Measurements from ENCODE around the gene SYNGR3. TPM values are rescaled to one million over a fixed set of nuclear protein-coding genes. Genes with fewer than 3 reads are reported as not detected.

SYNGR3 gene
- total and polyA plus RNA-seq, 2 of the 13 experiments (the other 11 are each of a cell fraction or from before 2014, with no cell fraction given): 0.97 to 5.7 TPM

GRCh38 chr16:1982013-1982433, 7.7 kb upstream of the SYNGR3 start:
- FAIRE-seq (no peak), ATAC-seq (peak; percentile 3; the same call in 1 of the 3 replicates), DNase-seq (ENCODE audit: low spot score) (peak; percentile 41)
- no peak overlapping the region for H3K4me2 ChIP-seq (ENCODE audit: low read depth, low read length)
- no CpG with 5 or more reads among the region's 5 CpGs for WGBS (ENCODE audit: low lambda C conversion rate)
- ChIA-PET CTCF (ENCODE audit: low intra/inter-chr PET ratio, low total read pairs) (no interaction called here), POLR2A (interaction anchor here (1.0 to 6.8 kb wide), 4 partner anchors 12 to 42 kb away, joined by 3 to 62 read pairs (median 4); partner anchors contain the start of gene RPS2)
- 0 out of 2 replicates have a peak overlapping the region, but pooled peaks have one; percentile 4 for H3K9ac ChIP-seq (ENCODE audit: insufficient read depth, low read depth, low read length)
- peaks cover 13% of the 10 kb centered on the region for H3K79me2 ChIP-seq (ENCODE audit: insufficient read depth, low read length)
- H3K9me3 ChIP-seq (ENCODE audit: low read length): no peaks in the 10 kb centered on the region
- H3K36me3 ChIP-seq (replicated peaks in 1 of 2; ENCODE audit: control insufficient read depth in 1 of 2, insufficient read depth in 2 of 2, low read length in 2 of 2): peaks cover 15 to 22% of the 10 kb centered on the region in 2 experiments; a peak in 4 of 5 replicates
- no peaks in the 10 kb centered on the region for H3K27me3 ChIP-seq (ENCODE audit: control insufficient read depth in 1 of 2, insufficient read depth in 2 of 2, low read length in 2 of 2)
- BruUV-seq (replicated peaks): no TSS peak
- in situ Hi-C loops (cut with HindIII; ENCODE audit: extremely low pct_ligation_motif_present, low pct_unique_long_range_greater_than_20kb): no loop called here
- no peak overlapping the region for H3K27ac ChIP-seq (ENCODE audit: extremely low read length, insufficient read depth, low read length)
- intact Hi-C loops (cut with micrococcal nuclease; ENCODE audit: unreplicated experiment): no loop called here
- H3K4me1 ChIP-seq (ENCODE audit: insufficient read depth, low read length): peaks cover 43% of the 10 kb centered on the region
- no peaks in the 10 kb centered on the region for H4K20me1 ChIP-seq (ENCODE audit: insufficient read depth, low read length)
- H3K4me3 ChIP-seq (replicated peaks in 1 of 3; ENCODE audit: insufficient read depth in 1 of 3, low read depth in 2 of 3, low read length in 3 of 3): no peak overlapping the region
- no peak overlapping the region for H2AFZ ChIP-seq (ENCODE audit: low read length)
- no peak for TF ChIP-seq SP4 (CRISPR knock-in tag; IDR thresholded peaks at IDR 0.05)
- peak; percentile 21; the same call in 1 of the 2 replicates for TF ChIP-seq KDM2A (CRISPR knock-in tag; IDR thresholded peaks at IDR 0.05; ENCODE audit: borderline replicate concordance, low read depth)
- no peak for TF ChIP-seq ZNF720 (CRISPR knock-in tag; IDR thresholded peaks at IDR 0.05)
- no peak for TF ChIP-seq SMC3 (IDR thresholded peaks at IDR 0.05; ENCODE audit: low read length)
- no peak for TF ChIP-seq SRF (IDR thresholded peaks at IDR 0.05; ENCODE audit: low read depth, low read length)
- peak; percentile 63 for TF ChIP-seq AGO2 (optimal IDR thresholded peaks at IDR 0.05; ENCODE audit: low read depth, low read length)
- TF ChIP-seq ARHGAP35 (CRISPR knock-in tag; IDR thresholded peaks at IDR 0.05; ENCODE audit: borderline replicate concordance): no peak
- TF ChIP-seq WIZ (CRISPR knock-in tag; IDR thresholded peaks at IDR 0.05): no peak
- TF ChIP-seq, protein P1, sequence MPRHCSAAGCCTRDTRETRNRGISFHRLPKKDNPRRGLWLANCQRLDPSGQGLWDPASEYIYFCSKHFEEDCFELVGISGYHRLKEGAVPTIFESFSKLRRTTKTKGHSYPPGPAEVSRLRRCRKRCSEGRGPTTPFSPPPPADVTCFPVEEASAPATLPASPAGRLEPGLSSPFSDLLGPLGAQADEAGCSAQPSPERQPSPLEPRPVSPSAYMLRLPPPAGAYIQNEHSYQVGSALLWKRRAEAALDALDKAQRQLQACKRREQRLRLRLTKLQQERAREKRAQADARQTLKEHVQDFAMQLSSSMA (CRISPR knock-in tag; IDR thresholded peaks at IDR 0.05): no peak
- TF ChIP-seq ZNF850 (CRISPR knock-in tag; conservative IDR thresholded peaks at IDR 0.05): no peak
- no peak for TF ChIP-seq GATAD2A (CRISPR knock-in tag; IDR thresholded peaks at IDR 0.05)
- TF ChIP-seq USF2 (IDR thresholded peaks at IDR 0.05; ENCODE audit: low read depth, low read length): no peak
- no peak for TF ChIP-seq USF2 (CRISPR knock-in tag; IDR thresholded peaks at IDR 0.05; ENCODE audit: borderline replicate concordance)
- TF ChIP-seq ISX (CRISPR knock-in tag; conservative IDR thresholded peaks at IDR 0.05): no peak
- TF ChIP-seq MZF1 (CRISPR knock-in tag; IDR thresholded peaks at IDR 0.05; ENCODE audit: borderline replicate concordance): no peak
- no peak for TF ChIP-seq ZFX (CRISPR knock-in tag; IDR thresholded peaks at IDR 0.05; ENCODE audit: low read depth)
- TF ChIP-seq POLR2A (IDR thresholded peaks at IDR 0.05; ENCODE audit: insufficient read depth in 1 of 2, low read depth in 2 of 2, low read length in 2 of 2): peak; percentile 23 to 33; a peak in 2 of 4 replicates
- TF ChIP-seq NR2F6 (IDR thresholded peaks at IDR 0.05): no peak
- no peak for TF ChIP-seq NR2F6 (CRISPR knock-in tag; IDR thresholded peaks at IDR 0.05)
- no peak for TF ChIP-seq DR1 (CRISPR knock-in tag; IDR thresholded peaks at IDR 0.05)
- no peak for TF ChIP-seq ZFP36L2 (CRISPR knock-in tag; IDR thresholded peaks at IDR 0.05)
- no peak for TF ChIP-seq ZNF296 (CRISPR knock-in tag; conservative IDR thresholded peaks at IDR 0.05)
- no peak for TF ChIP-seq PPARG (CRISPR knock-in tag; conservative IDR thresholded peaks at IDR 0.05)
- no peak for TF ChIP-seq TCF7L2 (IDR thresholded peaks at IDR 0.05; ENCODE audit: low read depth, low read length)
- TF ChIP-seq POLR2G (IDR thresholded peaks at IDR 0.05; ENCODE audit: low read depth, low read length): peak; percentile 49; the same call in 1 of the 2 replicates
- TF ChIP-seq HNRNPUL1 (IDR thresholded peaks at IDR 0.05; ENCODE audit: low read depth, low read length): no peak
- no peak for TF ChIP-seq FOXK1 (CRISPR knock-in tag; IDR thresholded peaks at IDR 0.05; ENCODE audit: borderline replicate concordance, low read depth)
- TF ChIP-seq ZNF660 (CRISPR knock-in tag; IDR thresholded peaks at IDR 0.05; ENCODE audit: borderline replicate concordance, low read depth): no peak

Measured in HepG2 (cell line).